Neuron (in vitro differentiated cells): ENCODE results near the gene ZBTB18.

Experiments used
- H2AFZ ChIP-seq: one replicate; pipeline ENCODE4 v1.6.1; 2013; ENCODE audit warnings: low read depth, mild to moderate bottlenecking, inconsistent platforms, low read length, moderate library complexity
- H3K27me3 ChIP-seq: one replicate; pipeline ENCODE4 v1.6.1; 2013; ENCODE audit warnings: low read length; ENCODE audit not compliant: insufficient read depth
- H3K36me3 ChIP-seq: one replicate; pipeline ENCODE4 v1.6.1; 2013; ENCODE audit warnings: low read length; ENCODE audit not compliant: insufficient read depth
- H3K4me1 ChIP-seq: one replicate; pipeline ENCODE4 v1.6.1; 2013; ENCODE audit warnings: low read length; ENCODE audit not compliant: insufficient read depth
- H3K4me3 ChIP-seq: 2 replicates; pipeline ENCODE4 v1.5.1; 2013; ENCODE audit warnings: mild to moderate bottlenecking, low read length, moderate library complexity
- H3K9me3 ChIP-seq: one replicate; pipeline ENCODE4 v1.6.1; 2013; ENCODE audit warnings: low read length

ZBTB18 gene

GRCh38 chr1:244074559-244075171, 23.6 kb downstream of the ZBTB18 start:
- Histone ChIP-seq H3K27me3 (no peaks in the 10 kb centered on the region), H2AFZ (no peak overlapping the region), H3K4me3 (no peak overlapping the region), H3K4me1 (no peaks in the 10 kb centered on the region), H3K9me3 (peaks cover 4% of the 10 kb centered on the region), H3K36me3 (no peaks in the 10 kb centered on the region)

- Histone ChIP-seq H3K27me3 (no peaks in the 10 kb centered on the region), H3K4me1 (no peaks in the 10 kb centered on the region), H2AFZ (no peak overlapping the region), H3K4me3 (no peak overlapping the region), H3K9me3 (peaks cover 2% of the 10 kb centered on the region), H3K36me3 (no peaks in the 10 kb centered on the region)
These were observed 24.2 kb downstream of the ZBTB18 start for GRCh38 chr1:244075247-244075722.

GRCh38 chr1:244076740-244077139, 25.7 kb downstream of the ZBTB18 start:
- H2AFZ ChIP-seq: no peak overlapping the region
- H3K9me3 ChIP-seq: peaks cover 2% of the 10 kb centered on the region
- no peaks in the 10 kb centered on the region for H3K27me3 ChIP-seq
- no peak overlapping the region for H3K4me3 ChIP-seq
- H3K4me1 ChIP-seq: no peaks in the 10 kb centered on the region
- H3K36me3 ChIP-seq: no peaks in the 10 kb centered on the region

GRCh38 chr1:244077473-244078220, 26.6 kb downstream of the ZBTB18 start:
- Histone ChIP-seq H3K27me3 (no peaks in the 10 kb centered on the region), H3K4me3 (no peak overlapping the region), H3K9me3 (peaks cover 1% of the 10 kb centered on the region), H3K4me1 (no peaks in the 10 kb centered on the region), H2AFZ (no peak overlapping the region), H3K36me3 (no peaks in the 10 kb centered on the region)

- no peak overlapping the region for H2AFZ ChIP-seq
- peaks cover 2% of the 10 kb centered on the region for H3K9me3 ChIP-seq
- H3K4me3 ChIP-seq: no peak overlapping the region
- no peaks in the 10 kb centered on the region for H3K4me1 ChIP-seq
- no peaks in the 10 kb centered on the region for H3K27me3 ChIP-seq
- H3K36me3 ChIP-seq: no peaks in the 10 kb centered on the region
These were observed 29.4 kb downstream of the ZBTB18 start for GRCh38 chr1:244080343-244080929.

GRCh38 chr1:244082969-244083368, 31.9 kb downstream of the ZBTB18 start:
- no peak overlapping the region for H3K4me3 ChIP-seq
- H2AFZ ChIP-seq: no peak overlapping the region
- H3K27me3 ChIP-seq: no peaks in the 10 kb centered on the region
- no peaks in the 10 kb centered on the region for H3K4me1 ChIP-seq
- H3K36me3 ChIP-seq: no peaks in the 10 kb centered on the region
- H3K9me3 ChIP-seq: peaks cover 9% of the 10 kb centered on the region

- H3K4me3 ChIP-seq: no peak overlapping the region
- H3K27me3 ChIP-seq: no peaks in the 10 kb centered on the region
- H3K9me3 ChIP-seq: peaks cover 11% of the 10 kb centered on the region
- no peaks in the 10 kb centered on the region for H3K36me3 ChIP-seq
- H3K4me1 ChIP-seq: no peaks in the 10 kb centered on the region
- no peak overlapping the region for H2AFZ ChIP-seq
These were observed 32.4 kb downstream of the ZBTB18 start for GRCh38 chr1:244083383-244083943.

GRCh38 chr1:244084763-244085162, 33.7 kb downstream of the ZBTB18 start:
- Histone ChIP-seq H3K4me3 (no peak overlapping the region), H2AFZ (no peak overlapping the region), H3K4me1 (no peaks in the 10 kb centered on the region), H3K9me3 (peaks cover 14% of the 10 kb centered on the region), H3K27me3 (no peaks in the 10 kb centered on the region), H3K36me3 (no peaks in the 10 kb centered on the region)

- no peaks in the 10 kb centered on the region for H3K36me3 ChIP-seq
- no peaks in the 10 kb centered on the region for H3K4me1 ChIP-seq
- H2AFZ ChIP-seq: no peak overlapping the region
- peaks cover 14% of the 10 kb centered on the region for H3K9me3 ChIP-seq
- no peak overlapping the region for H3K4me3 ChIP-seq
- H3K27me3 ChIP-seq: no peaks in the 10 kb centered on the region
These were observed 34.8 kb downstream of the ZBTB18 start for GRCh38 chr1:244085891-244086290.

- no peaks in the 10 kb centered on the region for H3K27me3 ChIP-seq
These were observed 36.0 kb downstream of the ZBTB18 start for GRCh38 chr1:244087021-244087560.

GRCh38 chr1:244087611-244088010, 36.5 kb downstream of the ZBTB18 start:
- peaks cover 14% of the 10 kb centered on the region for H3K9me3 ChIP-seq
- H2AFZ ChIP-seq: no peak overlapping the region
- H3K36me3 ChIP-seq: no peaks in the 10 kb centered on the region
- H3K4me1 ChIP-seq: peaks cover 5% of the 10 kb centered on the region
- H3K4me3 ChIP-seq: no peak overlapping the region
- H3K27me3 ChIP-seq: no peaks in the 10 kb centered on the region

More at GRCh38 chr1:244087021-244087560, 36.0 kb downstream of the ZBTB18 start:
- Histone ChIP-seq H3K4me1 (no peaks in the 10 kb centered on the region), H3K36me3 (no peaks in the 10 kb centered on the region), H2AFZ (no peak overlapping the region), H3K9me3 (peaks cover 14% of the 10 kb centered on the region), H3K4me3 (no peak overlapping the region)

GRCh38 chr1:244088161-244088560, 37.1 kb downstream of the ZBTB18 start:
- Histone ChIP-seq H3K4me1 (peaks cover 10% of the 10 kb centered on the region), H3K9me3 (peaks cover 13% of the 10 kb centered on the region), H3K4me3 (no peak overlapping the region), H2AFZ (no peak overlapping the region), H3K27me3 (no peaks in the 10 kb centered on the region), H3K36me3 (no peaks in the 10 kb centered on the region)

GRCh38 chr1:244089561-244089960, 38.5 kb downstream of the ZBTB18 start:
- peaks cover 13% of the 10 kb centered on the region for H3K9me3 ChIP-seq
- H2AFZ ChIP-seq: no peak overlapping the region
- H3K36me3 ChIP-seq: no peaks in the 10 kb centered on the region
- no peaks in the 10 kb centered on the region for H3K27me3 ChIP-seq
- no peak overlapping the region for H3K4me3 ChIP-seq
- H3K4me1 ChIP-seq: peaks cover 12% of the 10 kb centered on the region
